Uterus (tissue), 2 donors: ENCODE measurements around the gene FARP2.

Experiments
- CTCF ChIP-seq, 4 experiments: fragments of 200-600 bp in 2 of 4; fragments of 450-650 bp in 2 of 4; sonication (generic) in 2 of 4; IDR thresholded peaks; one replicate each; pipeline ENCODE4 v1.5.1; 2016 to 2019; ENCODE audit warnings: antibody characterized with exemption in 4 of 4, mild to moderate bottlenecking in 2 of 4, moderate library complexity in 1 of 4
- POLR2A ChIP-seq, 2 donors: fragments of 450-650 bp; IDR thresholded peaks; one replicate each; pipeline ENCODE4 v1.6.1; 2016; ENCODE audit warnings: antibody characterized with exemption in 2 of 2, mild to moderate bottlenecking in 1 of 2, moderate library complexity in 1 of 2

- TF ChIP-seq POLR2A (IDR thresholded peaks at IDR 0.05) (no peak), CTCF (IDR thresholded peaks at IDR 0.05) (no peak)
Measured at GRCh38 chr2:241334813-241335212, 21.3 kb upstream of the FARP2 start.
